Measurements from ENCODE around the gene ADGRD1.
"Not testable (repeated sequence)": the region's sequence is repeated elsewhere in the genome, so short reads cannot be mapped to it uniquely, and the experiment has no call there.

Gene ADGRD1

DNA sequence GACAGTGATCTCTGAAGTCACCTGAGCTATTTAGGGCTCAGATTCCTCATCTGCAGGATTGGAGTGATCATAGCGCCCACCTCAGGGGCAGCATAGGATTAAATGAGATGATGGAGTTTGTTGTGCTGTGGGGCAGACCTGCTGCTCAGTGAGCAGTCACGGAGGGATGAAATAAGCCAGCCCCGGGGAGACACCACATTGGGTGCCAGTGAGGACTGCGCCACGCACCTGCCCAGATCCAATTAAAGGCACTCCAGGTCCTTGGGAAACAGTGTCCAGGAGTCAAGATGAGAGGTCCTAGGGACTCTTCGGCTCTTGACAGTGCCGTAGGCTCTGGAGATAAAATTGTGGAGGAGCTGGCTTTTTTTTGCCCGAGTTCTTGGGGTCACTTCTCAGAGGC is 166.2 kb downstream of the ADGRD1 start:
- DNase-seq, result no peak

- DNase-seq, result no peak
Measured at GRCh38 chr12:131120831-131121271, 167.1 kb downstream of the ADGRD1 start.

DNA sequence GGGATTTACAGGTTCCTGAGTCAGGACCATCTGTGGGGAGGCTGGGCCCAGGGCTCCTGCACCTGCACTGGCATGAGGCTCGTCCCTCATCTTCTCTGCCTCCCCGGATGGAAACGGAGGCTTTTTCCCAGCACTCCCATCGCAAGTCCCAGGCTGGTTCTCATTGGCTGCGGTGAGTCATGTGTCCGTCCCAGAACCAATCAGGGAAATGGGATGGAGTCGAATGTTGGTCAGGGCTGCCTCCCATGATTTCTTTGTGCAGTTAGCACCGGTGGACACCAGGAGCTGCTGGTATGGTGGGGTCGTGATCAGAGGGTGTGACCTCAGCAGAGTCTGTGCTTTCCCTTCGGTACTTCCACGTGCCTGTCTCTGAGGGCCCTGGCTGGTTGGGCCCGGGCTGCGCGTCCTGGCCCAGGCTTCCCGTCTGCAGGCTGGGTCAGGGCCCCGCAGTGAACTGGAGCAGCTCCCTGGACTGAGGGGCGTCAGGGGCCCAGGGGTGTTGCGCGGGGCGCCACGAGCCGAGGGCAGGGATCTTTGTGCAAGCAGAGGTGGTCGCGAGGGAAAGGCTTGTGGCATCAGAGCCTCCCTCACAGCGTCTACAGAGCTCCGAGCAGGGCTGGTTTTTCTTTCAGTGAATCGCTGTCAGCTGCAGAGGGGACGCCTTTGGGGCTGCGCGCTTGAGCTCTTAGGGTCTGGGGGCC is 168.1 kb downstream of the ADGRD1 start:
- no peak for DNase-seq

DNA sequence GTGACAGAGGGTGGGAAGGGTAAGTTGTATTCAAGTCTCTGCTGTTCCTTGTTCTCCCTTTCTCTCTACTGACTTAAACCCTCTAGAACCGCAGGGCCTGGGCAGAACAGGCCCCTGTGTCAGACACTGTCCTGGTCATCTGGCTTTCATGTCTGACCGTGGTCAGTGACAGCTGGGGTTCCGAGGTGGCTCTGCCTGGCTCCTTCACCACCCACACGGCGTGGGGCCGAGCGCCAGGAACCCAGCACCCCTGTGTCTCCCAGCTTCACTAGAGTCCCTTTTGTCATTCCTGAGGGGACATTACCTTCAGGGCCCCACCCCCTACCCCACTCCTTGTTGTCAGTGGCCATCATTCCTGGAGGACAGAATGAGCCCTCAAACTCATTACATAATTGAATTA is 168.9 kb downstream of the ADGRD1 start:
- no peak for DNase-seq

GRCh38 chr12:131123817-131124216 is 170.1 kb downstream of the ADGRD1 start:
- no peak for DNase-seq

DNA sequence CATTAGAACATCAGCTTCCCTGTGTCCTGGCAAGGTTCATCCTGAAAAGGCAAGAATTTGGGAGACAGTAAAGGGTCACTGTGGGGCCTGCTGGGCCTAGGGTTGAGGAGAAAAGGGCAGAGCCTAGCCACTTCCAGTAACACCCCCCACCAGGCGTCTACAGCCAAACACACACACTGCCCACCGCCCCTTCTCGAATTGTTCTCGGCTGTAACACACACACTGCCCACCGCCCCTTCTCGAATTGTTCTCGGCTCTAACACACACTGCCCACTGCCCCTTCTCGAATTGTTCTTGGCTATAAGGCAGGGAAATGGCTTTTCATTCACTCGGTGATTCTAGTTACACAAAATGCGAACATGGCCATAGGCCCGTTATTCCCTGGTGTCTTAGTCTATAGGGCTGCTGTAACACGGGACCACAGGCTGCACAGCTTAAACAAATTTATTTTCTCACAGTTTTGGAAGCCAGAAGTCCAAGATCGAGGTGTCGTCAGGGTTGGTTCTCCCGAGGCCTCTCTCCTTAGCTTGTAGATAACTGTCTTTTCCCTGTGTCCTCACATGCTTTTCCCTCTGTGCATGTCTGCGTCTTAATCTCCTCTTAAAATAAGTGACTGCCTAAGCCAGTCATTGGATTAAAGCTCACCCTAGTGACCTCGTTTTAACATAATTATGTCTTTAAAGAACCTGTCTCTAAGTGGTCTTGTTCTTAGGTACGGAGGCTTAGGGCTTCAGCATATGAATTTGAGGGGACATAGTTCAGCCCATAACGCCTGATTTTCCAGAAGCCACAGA is 171.0 kb downstream of the ADGRD1 start:
- no peak for DNase-seq

- no peak for DNase-seq
Measured at GRCh38 chr12:131126662-131127173, 173.0 kb downstream of the ADGRD1 start.

DNA sequence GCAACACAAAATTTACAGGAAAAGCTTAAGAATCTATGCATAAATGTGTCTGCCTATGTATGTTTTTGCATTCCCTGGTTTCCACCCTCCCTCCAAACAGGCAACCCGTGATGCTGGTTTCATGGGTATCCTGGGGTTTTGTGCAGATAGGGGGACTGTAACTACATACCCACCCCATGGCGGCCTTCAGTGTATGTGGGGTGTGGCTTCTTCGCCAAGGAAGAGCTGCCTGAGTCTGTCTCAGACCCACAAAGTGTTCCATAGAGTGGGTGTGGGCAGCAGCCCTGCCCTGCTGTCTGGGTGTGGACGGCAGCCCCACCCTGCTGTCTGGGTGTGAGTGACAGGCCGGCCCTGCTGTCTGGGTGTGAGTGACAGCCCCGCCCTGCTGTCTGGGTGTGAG is 174.8 kb downstream of the ADGRD1 start:
- no peak for DNase-seq

- not testable (repeated sequence) for DNase-seq
Measured at GRCh38 chr12:131128966-131129619, 175.4 kb downstream of the ADGRD1 start.

DNA sequence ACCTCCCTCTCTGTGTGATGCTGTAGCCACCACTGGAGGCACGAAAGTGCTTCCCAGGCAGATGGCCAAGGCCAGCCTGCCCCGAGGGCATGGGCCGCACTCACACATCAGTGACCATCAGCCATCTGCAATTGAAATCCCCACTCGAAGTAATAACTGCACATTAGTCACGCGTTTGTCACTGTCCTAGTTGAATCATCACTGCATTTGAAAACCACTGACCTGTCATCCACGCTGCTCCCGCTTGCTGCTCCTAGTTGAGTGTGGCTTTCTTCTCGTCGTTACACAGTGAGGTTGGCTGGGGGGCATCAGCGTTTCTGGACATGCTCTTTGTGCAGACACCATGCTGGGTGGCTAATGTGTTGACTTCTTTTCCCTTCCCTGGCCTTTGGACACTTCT is 176.1 kb downstream of the ADGRD1 start:
- no peak for DNase-seq

DNA sequence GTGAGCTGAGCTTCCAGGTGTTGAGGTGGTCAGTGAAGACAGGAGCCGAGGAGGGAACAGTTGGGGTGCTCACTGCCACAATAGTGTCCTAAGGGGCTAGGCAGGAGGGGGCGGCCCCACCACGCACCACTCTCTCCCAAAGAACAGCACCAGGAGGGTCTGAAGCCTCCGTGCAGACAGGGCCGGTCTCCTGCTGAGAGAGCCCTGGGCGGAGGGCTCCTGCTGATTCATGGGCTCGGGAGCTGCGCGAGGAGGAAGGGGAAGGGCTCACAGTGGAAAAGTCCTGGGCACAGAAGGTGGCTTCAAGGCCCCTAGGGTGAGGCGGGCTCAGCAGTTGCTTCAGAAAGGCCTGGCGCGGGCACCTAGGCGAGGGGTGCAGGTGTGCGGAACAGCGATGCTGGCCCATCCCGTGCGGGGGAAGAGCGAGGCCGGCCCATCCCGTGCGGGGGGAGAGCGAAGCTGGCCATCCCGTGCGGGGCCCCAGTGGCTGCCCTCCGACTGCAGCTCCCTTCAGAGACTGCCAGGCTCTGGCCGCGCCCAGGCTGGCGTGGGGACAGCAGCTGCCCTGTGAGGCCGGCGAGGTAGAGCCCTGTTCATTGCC is 176.7 kb downstream of the ADGRD1 start:
- no peak for DNase-seq

- no peak for DNase-seq
Measured at GRCh38 chr12:131131077-131131807, 177.5 kb downstream of the ADGRD1 start.

GRCh38 chr12:131131808-131132117 is 178.1 kb downstream of the ADGRD1 start:
- DNase-seq, result no peak

DNA sequence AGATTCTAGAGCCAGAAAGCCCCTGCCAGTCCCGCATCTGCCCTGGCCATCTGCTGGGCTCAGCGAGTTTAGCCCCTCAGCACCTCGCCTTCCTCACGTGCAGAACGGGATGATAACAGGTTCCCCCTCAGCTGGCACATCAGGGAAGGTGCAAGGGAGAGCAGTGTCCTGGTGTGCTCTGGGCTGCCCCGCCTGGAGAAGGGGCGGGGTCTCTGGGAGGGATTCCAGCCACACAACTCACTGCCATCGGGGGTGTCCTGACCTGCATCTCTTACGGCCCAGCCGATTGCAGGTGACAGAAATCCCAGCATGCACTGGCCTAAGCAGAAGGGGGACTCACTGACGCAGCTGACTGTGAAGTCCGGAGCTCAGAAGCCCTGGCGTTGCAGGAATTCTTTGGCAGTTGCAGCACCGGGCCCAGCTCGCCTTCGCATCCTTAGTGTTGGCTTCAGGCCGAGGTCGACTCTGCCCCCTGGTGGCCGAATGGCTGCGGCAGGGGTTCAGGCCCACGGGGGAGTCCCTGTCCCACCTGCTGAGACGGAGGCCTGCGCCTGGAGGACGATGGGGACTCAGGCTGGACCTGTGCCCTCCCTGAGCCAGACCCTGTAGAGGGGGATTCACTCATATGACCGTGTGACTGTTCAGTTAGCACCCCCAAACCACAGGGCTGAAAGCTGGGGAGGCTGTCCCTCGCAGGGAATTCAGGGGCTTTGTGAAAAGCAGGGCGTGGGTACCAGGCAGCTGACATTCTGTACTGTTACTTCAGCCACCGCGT is 178.6 kb downstream of the ADGRD1 start:
- DNase-seq, result peak; percentile 76

DNA sequence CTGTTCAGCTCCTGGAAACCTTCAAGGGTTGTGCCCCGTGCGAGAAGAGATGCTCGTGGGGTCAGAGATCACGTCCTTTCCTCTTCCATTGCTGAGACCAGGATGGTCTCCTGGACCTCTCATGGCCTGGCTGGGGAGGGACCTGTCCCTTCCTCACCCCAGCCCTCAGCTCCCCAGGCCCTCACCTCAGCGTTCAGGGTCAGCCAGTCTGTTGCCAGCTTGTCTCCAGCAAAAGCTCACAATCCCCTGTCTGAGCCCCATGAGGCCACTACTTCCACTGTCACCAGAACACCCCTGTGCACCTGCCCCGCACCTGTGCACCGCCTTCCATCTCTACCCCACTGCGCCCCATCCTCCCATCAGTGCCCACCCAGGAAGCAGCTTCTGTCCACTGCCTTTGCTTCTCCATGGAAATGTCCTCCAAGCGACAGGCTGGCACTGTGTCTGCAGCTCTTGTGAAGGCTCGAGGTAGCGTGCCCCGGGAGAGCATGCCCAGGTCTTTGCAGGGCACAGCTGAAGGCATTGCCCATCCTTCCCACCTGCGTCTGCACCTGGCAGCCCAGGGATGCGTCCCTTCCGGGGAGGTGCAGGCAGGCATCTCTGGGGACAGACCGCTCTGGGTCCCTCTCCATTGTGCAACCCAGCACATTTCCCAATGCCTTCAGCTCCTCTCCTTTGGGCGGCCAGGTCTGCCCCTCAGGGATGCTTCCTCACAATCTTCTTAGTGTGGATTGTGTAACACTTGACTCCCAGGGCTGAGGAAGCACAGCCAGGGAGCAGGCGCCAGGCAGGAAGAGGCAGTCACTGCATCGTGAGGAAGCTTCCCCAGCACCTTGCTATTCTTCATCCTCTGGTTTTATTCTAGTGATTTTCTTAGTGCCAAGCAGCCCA is 179.6 kb downstream of the ADGRD1 start:
- DNase-seq, result no peak

DNA sequence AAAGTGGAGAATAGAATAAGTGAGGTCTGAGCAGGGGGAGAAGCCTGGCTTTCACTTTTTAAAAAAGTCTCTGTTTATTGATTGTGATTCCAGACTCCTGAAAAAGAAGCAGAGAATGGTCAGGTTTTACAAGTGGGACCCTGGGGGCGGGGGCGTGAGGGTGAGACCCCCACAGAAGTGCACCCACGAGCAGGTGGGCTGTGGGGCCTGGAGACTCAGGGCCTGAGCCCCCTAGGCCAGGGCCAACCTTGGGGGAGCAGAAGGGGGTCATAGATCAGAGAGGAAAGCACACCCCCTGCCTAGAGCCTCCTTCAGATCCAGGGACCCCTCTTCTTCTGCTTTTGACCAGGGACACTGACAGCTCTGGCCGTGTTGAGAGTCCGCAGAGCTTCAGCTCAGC is 180.3 kb downstream of the ADGRD1 start:
- no peak for DNase-seq

- no peak for DNase-seq
Measured at GRCh38 chr12:131134523-131135310, 181.0 kb downstream of the ADGRD1 start.

DNA sequence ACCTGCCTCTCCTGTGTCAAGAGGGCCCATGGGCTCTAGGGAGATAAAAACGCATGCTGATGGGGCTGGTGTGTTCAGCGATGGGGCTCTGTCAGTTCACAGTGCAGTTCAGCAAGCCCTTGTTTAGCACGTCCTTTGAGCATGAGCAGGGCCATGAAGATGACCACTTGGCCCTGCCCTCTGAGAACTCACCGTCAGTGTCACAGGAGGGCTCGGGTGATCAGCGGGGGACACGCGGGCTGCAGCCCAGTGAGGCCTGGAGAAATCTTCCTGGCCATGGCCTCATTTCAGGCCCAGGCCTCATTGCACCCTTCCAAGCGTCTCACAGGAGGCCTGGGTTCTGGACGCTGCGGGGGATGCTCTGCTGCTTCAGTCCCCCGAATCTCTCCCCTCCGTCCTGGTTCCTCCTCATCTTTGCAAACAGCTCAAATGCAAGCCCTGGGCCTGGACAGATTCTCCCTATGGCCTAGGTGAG is 181.6 kb downstream of the ADGRD1 start:
- no peak for DNase-seq
